HCT116 (cell line): Measurements from ENCODE around the gene NOD1. TPM values are rescaled to one million over a fixed set of nuclear protein-coding genes. Genes with fewer than 3 reads are reported as not detected.

ENCODE experiments used
- ATAC-seq: fragments of 200-7000 bp; cut with Tn5 transposase; 2 replicates; pipeline ENCODE4 v1.9.1; 2020; ENCODE audit warnings: mild to moderate bottlenecking, moderate library complexity
- BruUV-seq: library from RNA; stranded (reverse); fragments of 400-500 nt; replicated peaks from 2 replicates; lab custom pipeline; 2021; lab: Mats Ljungman, UMichigan
- CTCF ChIA-PET: fragments of 300-600 bp; sonication (Branson Sonifier 250); formaldehyde crosslinking; loops from one replicate; lab custom pipeline; 2021; ENCODE audit warnings: antibody characterized with exemption; lab: Charles Lee
- POLR2A ChIA-PET: fragments of 300-600, 350-600 bp; sonication (Branson Sonifier 250); formaldehyde crosslinking; loops from one replicate; lab custom pipeline; 2021; ENCODE audit warnings: antibody characterized with exemption; lab: Charles Lee
- RAD21 ChIA-PET, 2 experiments: fragments of 300-600 bp; sonication (Branson Sonifier 250); formaldehyde crosslinking; loops; one replicate each; lab custom pipeline; 2023; ENCODE audit warnings: low total read pairs in 2 of 2; ENCODE audit not compliant: uncharacterized antibody in 2 of 2, unreplicated experiment in 2 of 2, low non-redundant PET in 1 of 2; lab: Charles Lee
- DNase-seq: peaks from one replicate; pipeline ENCODE4 v3.0.0-alpha.2; 2010; ENCODE audit warnings: low read depth, low spot score
- H2AFZ ChIP-seq: fragments of 200-600 bp; shearing (Covaris generic), sonication (generic); 2 replicates; pipeline ENCODE4 v1.6.1; 2017; ENCODE audit warnings: low read depth, mixed run types, mixed read lengths, antibody characterized with exemption, low read length; ENCODE audit not compliant: poor library complexity, severe bottlenecking
- H3K27ac ChIP-seq: 2 replicates; pipeline ENCODE4 v1.5.1; 2012; ENCODE audit warnings: low read depth, low read length
- H3K27me3 ChIP-seq: fragments of 200-600 bp; sonication (generic); 2 replicates; pipeline ENCODE4 v1.6.1; 2016; ENCODE audit warnings: mixed run types, low read length, mixed read lengths; ENCODE audit not compliant: insufficient read depth
- H3K36me3 ChIP-seq, 2 experiments: fragments of 200-500 bp in 1 of 2; fragments of 200-600 bp in 1 of 2; sonication (Bioruptor generic) in 1 of 2; sonication (generic) in 1 of 2; 2 replicates each; pipeline versions ENCODE4 v1.5.1 to v1.6.1; 2014 to 2016; ENCODE audit warnings: low read length in 2 of 2, inconsistent platforms in 1 of 2, mixed read lengths in 1 of 2, mixed run types in 1 of 2; ENCODE audit not compliant: insufficient read depth in 2 of 2, control insufficient read depth in 1 of 2
- H3K4me1 ChIP-seq, 2 experiments: fragments of 200-600 bp in 1 of 2; sonication (generic) in 1 of 2; 2 replicates each; pipeline versions ENCODE4 v1.5.1 to v1.6.1; 2012 to 2017; ENCODE audit warnings: low read length in 2 of 2, inconsistent platforms in 1 of 2, mild to moderate bottlenecking in 1 of 2, mixed read lengths in 1 of 2, mixed run types in 1 of 2, moderate library complexity in 1 of 2; ENCODE audit not compliant: insufficient read depth in 2 of 2, control insufficient read depth in 1 of 2
- H3K4me2 ChIP-seq: fragments of 200-600 bp; sonication (generic); 2 replicates; pipeline ENCODE4 v1.6.1; 2017; ENCODE audit warnings: mixed run types, low read length, mixed read lengths
- H3K4me3 ChIP-seq, 2 experiments: fragments of 200-600 bp in 1 of 2; sonication (generic) in 1 of 2; replicated peaks in 1 of 2; 2 replicates each; pipeline ENCODE4 v1.5.1; 2011 to 2016; ENCODE audit warnings: low read length in 2 of 2, control low read depth in 1 of 2, low read depth in 1 of 2, mild to moderate bottlenecking in 1 of 2, mixed read lengths in 1 of 2, mixed run types in 1 of 2
- H3K79me2 ChIP-seq: fragments of 200-600 bp; sonication (generic); 2 replicates; pipeline ENCODE4 v1.6.1; 2017; ENCODE audit warnings: mild to moderate bottlenecking, mixed run types, low read length, moderate library complexity, mixed read lengths; ENCODE audit not compliant: insufficient read depth
- H3K9ac ChIP-seq: fragments of 200-600 bp; sonication (generic); 2 replicates; pipeline ENCODE4 v1.6.1; 2016; ENCODE audit warnings: low read length, mixed read lengths
- H3K9me2 ChIP-seq: fragments of 200-600 bp; sonication (generic), shearing (Covaris generic); 2 replicates; pipeline ENCODE4 v1.6.1; 2017; ENCODE audit warnings: mixed run types, mild to moderate bottlenecking, moderate library complexity; ENCODE audit not compliant: insufficient read depth
- H3K9me3 ChIP-seq, 2 experiments: fragments of 200-500 bp in 1 of 2; fragments of 200-600 bp in 1 of 2; sonication (Bioruptor generic) in 1 of 2; sonication (generic) in 1 of 2; 2 replicates each; pipeline ENCODE4 v1.6.1; 2014 to 2017; ENCODE audit warnings: low read length in 2 of 2, mixed read lengths in 2 of 2, inconsistent platforms in 1 of 2, low read depth in 1 of 2, mild to moderate bottlenecking in 1 of 2, mixed run types in 1 of 2, moderate library complexity in 1 of 2; ENCODE audit not compliant: control insufficient read depth in 1 of 2, insufficient read depth in 1 of 2
- H4K20me1 ChIP-seq: fragments of 200-600 bp; sonication (generic), shearing (Covaris generic); 2 replicates; pipeline ENCODE4 v1.6.1; 2017; ENCODE audit warnings: mixed run types, mild to moderate bottlenecking, moderate library complexity; ENCODE audit not compliant: insufficient read depth
- CBX3 ChIP-seq: IDR thresholded peaks from 2 replicates; pipeline ENCODE4 v1.6.1; 2012; ENCODE audit warnings: low read depth
- CEBPB ChIP-seq: IDR thresholded peaks from 2 replicates; pipeline ENCODE4 v1.6.1; 2012; ENCODE audit warnings: low read depth
- EGR1 ChIP-seq: IDR thresholded peaks from 2 replicates; pipeline ENCODE4 v1.6.1; 2012; ENCODE audit warnings: low read depth
- FOSL1 ChIP-seq: IDR thresholded peaks from 2 replicates; pipeline ENCODE4 v1.6.1; 2012; ENCODE audit warnings: low read depth
- JUND ChIP-seq: IDR thresholded peaks from 2 replicates; pipeline ENCODE4 v1.6.1; 2012
- MAX ChIP-seq: IDR thresholded peaks from 2 replicates; pipeline ENCODE4 v1.6.1; 2012
- POLR2AphosphoS5 ChIP-seq: IDR thresholded peaks from 2 replicates; pipeline ENCODE4 v1.6.1; 2011; ENCODE audit warnings: mild to moderate bottlenecking, low read depth, low read length, moderate library complexity
- REST ChIP-seq: IDR thresholded peaks from 2 replicates; pipeline ENCODE4 v1.6.1; 2012; ENCODE audit warnings: low read depth
- SIN3A ChIP-seq: IDR thresholded peaks from 2 replicates; pipeline ENCODE4 v1.6.1; 2012; ENCODE audit warnings: low read depth
- SP1 ChIP-seq: IDR thresholded peaks from 2 replicates; pipeline ENCODE4 v1.6.1; 2012; ENCODE audit warnings: low read depth
- SRF ChIP-seq: IDR thresholded peaks from 2 replicates; pipeline ENCODE4 v1.6.1; 2012; ENCODE audit warnings: low read depth
- TCF7L2 ChIP-seq: IDR thresholded peaks from 2 replicates; pipeline ENCODE4 v1.7.0; 2011; ENCODE audit warnings: borderline replicate concordance, inconsistent platforms; ENCODE audit not compliant: insufficient read depth, insufficient read length; ENCODE audit errors: extremely low read depth
- YY1 ChIP-seq: IDR thresholded peaks from 2 replicates; pipeline ENCODE4 v1.6.1; 2011; ENCODE audit warnings: low read length, low read depth, moderate library complexity, mild to moderate bottlenecking; ENCODE audit not compliant: insufficient replicate concordance; ENCODE audit errors: extremely low read depth
- ZBTB33 ChIP-seq: IDR thresholded peaks from 2 replicates; pipeline ENCODE4 v1.6.1; 2011; ENCODE audit warnings: mild to moderate bottlenecking, low read length, moderate library complexity; ENCODE audit not compliant: insufficient replicate concordance; ENCODE audit errors: extremely low read depth
- intact Hi-C: fragments of 100-400 bp; cut with micrococcal nuclease; formaldehyde crosslinking; loops from 2 replicates; pipeline ENCODE4 v1.10.0; 2022
- total RNA-seq: library from RNA; stranded (reverse); gene quantifications from one replicate; pipeline ENCODE4 v1.2.1, GENCODE V29; 2021; ENCODE audit not compliant: unreplicated experiment
- TF ChIP-seq, protein P1 (sequence below): IDR thresholded peaks from 2 replicates; pipeline ENCODE4 v1.6.1; 2012

The NOD1 gene
- total RNA-seq, 1 experiment from 2014 or later: 5.9 TPM

DNA sequence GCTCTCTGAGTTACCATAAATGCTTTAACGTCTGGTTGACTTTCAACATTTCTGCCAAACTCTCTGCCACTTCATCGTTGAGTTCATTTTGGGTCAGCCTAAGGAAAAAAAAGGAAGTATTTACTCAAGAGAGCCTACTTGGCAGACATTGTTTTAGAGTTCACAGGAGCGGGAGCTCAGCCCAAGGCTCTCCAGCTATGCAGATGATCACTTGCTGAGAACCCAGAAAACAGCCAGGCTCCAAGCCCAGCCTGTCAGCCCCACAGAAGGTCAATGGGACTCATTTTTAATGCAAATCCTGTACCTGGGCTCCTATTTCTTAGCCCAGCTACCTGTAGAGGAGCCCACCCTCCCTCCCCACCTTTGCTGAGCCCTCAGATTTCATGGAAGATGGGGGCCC is 45.5 kb downstream of the NOD1 start:
- no peak overlapping the region for H3K9ac ChIP-seq
- no peak overlapping the region for H3K4me3 ChIP-seq
- ChIA-PET CTCF (no interaction called here), POLR2A (no interaction called here), RAD21 (no interaction called here)
- DNase-seq (no peak), ATAC-seq (no peak)
- no peaks in the 10 kb centered on the region for H3K9me2 ChIP-seq
- H2AFZ ChIP-seq: no peak overlapping the region
- H3K4me1 ChIP-seq: peaks cover 3 to 6% of the 10 kb centered on the region in 2 experiments; a peak in 1 of 4 replicates
- H3K4me2 ChIP-seq: no peak overlapping the region
- no peaks in the 10 kb centered on the region; the same call in 1 of the 2 replicates for H4K20me1 ChIP-seq
- H3K9me3 ChIP-seq: no peaks in the 10 kb centered on the region
- no peaks in the 10 kb centered on the region for H3K79me2 ChIP-seq
- H3K36me3 ChIP-seq: 0 out of 4 replicates have a peak, but pooled peaks cover 0 to 3% of the 10 kb centered on the region in 2 experiments
- TF ChIP-seq MAX (no peak), CBX3 (no peak), SRF (no peak), EGR1 (no peak), ZBTB33 (no peak), SP1 (no peak), TCF7L2 (no peak), CEBPB (no peak), JUND (no peak)
- no peaks in the 10 kb centered on the region for H3K27me3 ChIP-seq
- H3K27ac ChIP-seq: no peak overlapping the region
- intact Hi-C loops: no loop called here
- no TSS peak for BruUV-seq

- H2AFZ ChIP-seq: no peak overlapping the region
- no peaks in the 10 kb centered on the region; the same call in 1 of the 2 replicates for H4K20me1 ChIP-seq
- ChIA-PET POLR2A (no interaction called here), RAD21 (no interaction called here), CTCF (no interaction called here)
- no peak overlapping the region for H3K4me3 ChIP-seq
- 0 out of 4 replicates have a peak, but pooled peaks cover 0 to 3% of the 10 kb centered on the region in 2 experiments for H3K36me3 ChIP-seq
- DNase-seq (no peak), ATAC-seq (no peak)
- intact Hi-C loops: no loop called here
- no peaks in the 10 kb centered on the region for H3K27me3 ChIP-seq
- BruUV-seq: no TSS peak
- no peak overlapping the region for H3K9ac ChIP-seq
- H3K27ac ChIP-seq: no peak overlapping the region
- H3K4me2 ChIP-seq: no peak overlapping the region
- no peaks in the 10 kb centered on the region for H3K79me2 ChIP-seq
- no peaks in the 10 kb centered on the region for H3K9me2 ChIP-seq
- H3K9me3 ChIP-seq: no peaks in the 10 kb centered on the region
- peaks cover 3 to 6% of the 10 kb centered on the region in 2 experiments; a peak in 1 of 4 replicates for H3K4me1 ChIP-seq
- TF ChIP-seq POLR2AphosphoS5 (no peak), MAX (no peak), FOSL1 (no peak), SIN3A (no peak), EGR1 (no peak), CEBPB (no peak), JUND (no peak), YY1 (no peak), REST (no peak), SRF (no peak), SP1 (no peak)
- TF ChIP-seq, protein P1, sequence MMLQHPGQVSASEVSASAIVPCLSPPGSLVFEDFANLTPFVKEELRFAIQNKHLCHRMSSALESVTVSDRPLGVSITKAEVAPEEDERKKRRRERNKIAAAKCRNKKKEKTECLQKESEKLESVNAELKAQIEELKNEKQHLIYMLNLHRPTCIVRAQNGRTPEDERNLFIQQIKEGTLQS: no peak
These were observed 47.8 kb downstream of the NOD1 start for GRCh38 chr7:30430777-30431176.
